HepG2 (cell line): ENCODE data around the gene GNG13. TPM values are rescaled to one million over a fixed set of nuclear protein-coding genes. Genes with fewer than 3 reads are reported as not detected.

ENCODE experiments used
- ATAC-seq: fragments of 200-7000 bp; cut with Tn5 transposase; 3 replicates; pipeline ENCODE4 v1.9.1; 2020; ENCODE audit warnings: mild to moderate bottlenecking, moderate library complexity
- BruUV-seq: library from RNA; stranded (reverse); fragments of 400-500 nt; replicated peaks from 2 replicates; lab custom pipeline; 2021; lab: Mats Ljungman, UMichigan
- CTCF ChIA-PET: fragments of 300-600 bp; formaldehyde crosslinking; extraction: SDS; loops from one replicate; lab custom pipeline; 2021; ENCODE audit warnings: low total read pairs, inconsistent platforms, low intra/inter-chr PET ratio; lab: Yijun Ruan, JAX
- POLR2A ChIA-PET: fragments of 350-600 bp; sonication (Branson Sonifier 250); formaldehyde crosslinking; loops from one replicate; lab custom pipeline; 2020; ENCODE audit warnings: antibody characterized with exemption, inconsistent platforms; lab: Yijun Ruan, JAX
- DNase-seq: peaks from one replicate; pipeline ENCODE4 v3.0.0-alpha.2; 2015; ENCODE audit warnings: low spot score
- FAIRE-seq: peaks from 3 replicates; lab custom pipeline; 2011; peaks lifted over from hg19 to GRCh38; lab: Jason Lieb, UNC
- H2AFZ ChIP-seq: one replicate; pipeline ENCODE4 v1.6.1; 2011; ENCODE audit warnings: low read length, inconsistent platforms
- H3K27ac ChIP-seq: fragments of 300-600 bp; 3 replicates; pipeline ENCODE4 v1.8.0; 2011; ENCODE audit warnings: mixed run types, mild to moderate bottlenecking, mixed read lengths, low read length, inconsistent platforms; ENCODE audit not compliant: insufficient read depth; ENCODE audit errors: extremely low read length
- H3K27me3 ChIP-seq, 2 experiments: fragments of 200-600 bp in 1 of 2; 2 replicates in 1 of 2; 3 replicates in 1 of 2; pipeline versions ENCODE4 v1.6.0 to v1.8.0; 2011; ENCODE audit warnings: low read length in 2 of 2, mild to moderate bottlenecking in 2 of 2, moderate library complexity in 2 of 2, inconsistent platforms in 1 of 2; ENCODE audit not compliant: insufficient read depth in 2 of 2, control insufficient read depth in 1 of 2
- H3K36me3 ChIP-seq, 2 experiments: fragments of 200-600 bp in 1 of 2; replicated peaks in 1 of 2; 2 replicates in 1 of 2; 3 replicates in 1 of 2; pipeline versions ENCODE4 v1.5.1 to v1.8.0; 2011; ENCODE audit warnings: low read length in 2 of 2, inconsistent platforms in 1 of 2; ENCODE audit not compliant: insufficient read depth in 2 of 2, control insufficient read depth in 1 of 2
- H3K4me1 ChIP-seq: 2 replicates; pipeline ENCODE4 v1.5.1; 2012; ENCODE audit warnings: low read length, inconsistent platforms; ENCODE audit not compliant: insufficient read depth
- H3K4me2 ChIP-seq: 2 replicates; pipeline ENCODE4 v1.6.0; 2011; ENCODE audit warnings: low read depth, low read length, inconsistent platforms
- H3K4me3 ChIP-seq, 3 experiments: fragments of 200-600 bp in 1 of 3; sonication (generic), shearing (Covaris generic) in 1 of 3; replicated peaks in 1 of 3; 2 replicates each; pipeline ENCODE4 v1.5.1; 2011 to 2016; ENCODE audit warnings: low read length in 3 of 3, inconsistent platforms in 2 of 3, low read depth in 2 of 3, mild to moderate bottlenecking in 2 of 3, control low read depth in 1 of 3, mixed read lengths in 1 of 3; ENCODE audit not compliant: insufficient read depth in 1 of 3
- H3K79me2 ChIP-seq: one replicate; pipeline ENCODE4 v1.6.1; 2011; ENCODE audit warnings: low read length, inconsistent platforms; ENCODE audit not compliant: insufficient read depth
- H3K9ac ChIP-seq: 2 replicates; pipeline ENCODE4 v1.6.0; 2011; ENCODE audit warnings: mild to moderate bottlenecking, low read depth, low read length, inconsistent platforms; ENCODE audit not compliant: insufficient read depth
- H3K9me3 ChIP-seq: 2 replicates; pipeline ENCODE4 v1.5.1; 2012; ENCODE audit warnings: mild to moderate bottlenecking, low read length
- H4K20me1 ChIP-seq: 2 replicates; pipeline ENCODE4 v1.6.0; 2011; ENCODE audit warnings: inconsistent platforms, mild to moderate bottlenecking, low read length, moderate library complexity; ENCODE audit not compliant: insufficient read depth
- CHD2 ChIP-seq: IDR thresholded peaks from 2 replicates; pipeline ENCODE4 v1.6.1; 2011; ENCODE audit warnings: low read depth, low read length, improper control_type of control experiment
- FOXA3 ChIP-seq: IDR thresholded peaks from 2 replicates; pipeline ENCODE4 v1.6.1; 2016; ENCODE audit warnings: missing genetic modification reagents, missing compliant biosample characterization
- MATR3 ChIP-seq: sonication (generic); formaldehyde crosslinking; IDR thresholded peaks from 2 replicates; pipeline ENCODE4 v1.4.0; 2020; ENCODE audit warnings: missing genetic modification reagents
- SSRP1 ChIP-seq: IDR thresholded peaks from 2 replicates; pipeline ENCODE4 v1.6.1; 2016; ENCODE audit warnings: control low read depth
- ZNF672 ChIP-seq: sonication (generic); formaldehyde crosslinking; IDR thresholded peaks from 2 replicates; pipeline ENCODE4 v1.8.1; 2022; ENCODE audit warnings: missing genetic modification reagents
- ZNF891 ChIP-seq: sonication (generic); formaldehyde crosslinking; IDR thresholded peaks from 2 replicates; pipeline ENCODE4 v1.5.0; 2020; ENCODE audit warnings: mild to moderate bottlenecking, missing genetic modification reagents
- WGBS: methylation state at CpG from one replicate; pipeline ENCODE4 v1.1.6; 2017; ENCODE audit warnings: low lambda C conversion rate; 5-methylcytosine and 5-hydroxymethylcytosine counted together
- in situ Hi-C: cut with HindIII; loops from 2 replicates; pipeline ENCODE4 v1.10.0; 2017; ENCODE audit warnings: low pct_unique_long_range_greater_than_20kb; ENCODE audit not compliant: extremely low pct_ligation_motif_present
- intact Hi-C: fragments of 100-400 bp; cut with micrococcal nuclease; formaldehyde crosslinking; loops from one replicate; pipeline ENCODE4 v1.10.0; 2022; ENCODE audit not compliant: unreplicated experiment
- polyA plus RNA-seq, 8 experiments: library from polyadenylated mRNA; depleted of rRNA in 3 of 8; stranded (reverse) in 7 of 8; unstranded in 1 of 8; fragments of >200 nt; fragmentation: Illumina TruSeq in 4 of 8; extraction: Trizol in 4 of 8; gene quantifications; 2 replicates each; pipeline versions ENCODE4 v1.2.1 to v1.2.3, GENCODE V29; 2011 to 2016; ENCODE audit warnings: low read depth in 4 of 8, missing spikeins in 1 of 8, mixed read lengths in 1 of 8; ENCODE audit not compliant: insufficient read depth in 1 of 8
- total RNA-seq, 5 experiments: library from RNA; depleted of rRNA; stranded (reverse); fragments of >200 nt; fragmentation: Illumina TruSeq; extraction: Trizol; gene quantifications; 2 replicates each; pipeline ENCODE4 v1.2.3, GENCODE V29; 2016; ENCODE audit warnings: low read depth in 1 of 5
- TF ChIP-seq, protein P1 (sequence below): sonication (generic); formaldehyde crosslinking; IDR thresholded peaks from 2 replicates; pipeline ENCODE4 v1.9.0; 2021; ENCODE audit warnings: mild to moderate bottlenecking, missing genetic modification reagents

GNG13 gene
- total and polyA plus RNA-seq, 2 of the 13 experiments (the other 11 are each of a cell fraction or from before 2014, with no cell fraction given): not detected

DNA sequence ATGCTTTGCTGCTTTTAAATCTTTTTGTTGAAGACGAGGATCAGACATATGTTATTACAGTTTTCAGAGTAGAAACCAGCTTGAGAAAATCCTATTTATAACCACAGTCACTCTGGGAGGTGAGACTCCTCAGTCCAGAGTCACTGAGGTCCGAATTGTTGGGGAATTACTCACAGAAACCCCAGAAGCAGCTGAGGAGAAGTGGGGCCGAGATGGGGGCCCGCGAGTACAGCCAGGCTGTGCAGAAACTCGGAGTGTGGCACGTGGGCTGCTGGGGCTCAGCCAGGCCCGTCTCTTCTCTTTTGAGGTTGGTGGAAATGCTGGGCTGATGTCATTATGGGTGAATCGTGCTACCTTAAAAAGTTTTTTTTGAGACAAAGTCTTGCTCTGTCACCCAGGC lies 14.4 kb upstream of the GNG13 start:
- no peak overlapping the region for H3K4me2 ChIP-seq
- no peaks in the 10 kb centered on the region for H3K4me1 ChIP-seq
- no peak overlapping the region for H3K4me3 ChIP-seq
- no peak overlapping the region for H3K27ac ChIP-seq
- H2AFZ ChIP-seq: no peak overlapping the region
- 4% methylated on average over 7 of the region's 9 CpGs for WGBS
- intact Hi-C loops: no loop called here
- ChIA-PET CTCF (interaction anchor here (3.6 kb wide), 1 partner anchor 241 kb away, joined by 42 read pairs; no protein-coding TSS in a partner anchor), POLR2A (no interaction called here)
- H3K9me3 ChIP-seq: 0 out of 2 replicates have a peak, but pooled peaks cover 5% of the 10 kb centered on the region
- no peak overlapping the region for H3K9ac ChIP-seq
- in situ Hi-C loops: loop anchor here (5.0 to 25.0 kb wide), 2 partner anchors 237 to 397 kb away; no protein-coding TSS in a partner anchor
- H3K27me3 ChIP-seq: peaks cover 25 to 85% of the 10 kb centered on the region in 2 experiments
- ATAC-seq: no peak
- H3K36me3 ChIP-seq: no peaks in the 10 kb centered on the region
- FAIRE-seq: no peak
- 0 out of 2 replicates have a peak, but pooled peaks cover 3% of the 10 kb centered on the region for H4K20me1 ChIP-seq
- no peaks in the 10 kb centered on the region for H3K79me2 ChIP-seq
- no peak for DNase-seq
- no TSS peak for BruUV-seq
- TF ChIP-seq MATR3 (CRISPR knock-in tag): no peak
- TF ChIP-seq FOXA3 (CRISPR knock-in tag): no peak
- no peak for TF ChIP-seq ZNF891 (CRISPR knock-in tag)
- TF ChIP-seq SSRP1 (CRISPR knock-in tag): no peak
- TF ChIP-seq, all 625 proteins: peak for 0

DNA sequence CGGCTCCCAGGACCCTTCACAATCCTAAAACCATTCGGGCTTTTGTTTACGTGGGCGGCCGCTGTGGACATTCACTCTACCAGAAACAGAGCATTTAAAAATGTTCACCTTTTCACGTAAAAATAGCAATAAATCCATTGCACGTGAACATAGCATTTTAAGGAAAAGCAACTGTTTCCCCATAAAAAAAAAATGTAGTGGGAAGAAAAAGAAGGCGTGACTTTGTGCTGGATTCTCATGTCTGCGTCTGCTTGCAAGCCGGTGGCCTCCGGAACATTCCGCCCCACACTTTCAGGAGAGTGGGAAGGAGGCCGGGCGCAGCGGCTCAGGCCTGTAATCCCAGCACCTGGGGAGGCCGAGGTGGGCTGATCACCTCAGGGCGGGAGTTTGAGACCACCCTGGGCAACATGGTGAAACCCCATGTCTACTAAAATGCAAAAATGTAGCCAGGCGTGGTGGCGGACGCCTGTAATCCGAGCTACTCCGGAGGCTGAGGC lies 13.4 kb upstream of the GNG13 start:
- in situ Hi-C loops (loop anchor here (5.0 to 25.0 kb wide), 2 partner anchors 238 to 398 kb away; no protein-coding TSS in a partner anchor), intact Hi-C loops (no loop called here)
- no peak for FAIRE-seq
- ATAC-seq: no peak
- Histone ChIP-seq H3K4me1 (no peaks in the 10 kb centered on the region), H3K79me2 (no peaks in the 10 kb centered on the region), H3K4me2 (no peak overlapping the region), H3K4me3 (no peak overlapping the region), H3K9me3 (0 out of 2 replicates have a peak, but pooled peaks cover 5% of the 10 kb centered on the region), H3K27ac (no peak overlapping the region), H4K20me1 (0 out of 2 replicates have a peak, but pooled peaks cover 3% of the 10 kb centered on the region), H2AFZ (no peak overlapping the region), H3K27me3 (peaks cover 24 to 84% of the 10 kb centered on the region in 2 experiments), H3K9ac (no peak overlapping the region), H3K36me3 (no peaks in the 10 kb centered on the region)
- CTCF ChIA-PET: interaction anchor here (3.6 kb wide), 1 partner anchor 242 kb away, joined by 42 read pairs; no protein-coding TSS in a partner anchor
- DNase-seq: no peak
- WGBS: 50% methylated on average over 22 of the region's 22 CpGs
- no TSS peak for BruUV-seq
- POLR2A ChIA-PET: no interaction called here
- TF ChIP-seq ZNF672 (CRISPR knock-in tag): no peak
- no peak for TF ChIP-seq CHD2
- TF ChIP-seq, protein P1, sequence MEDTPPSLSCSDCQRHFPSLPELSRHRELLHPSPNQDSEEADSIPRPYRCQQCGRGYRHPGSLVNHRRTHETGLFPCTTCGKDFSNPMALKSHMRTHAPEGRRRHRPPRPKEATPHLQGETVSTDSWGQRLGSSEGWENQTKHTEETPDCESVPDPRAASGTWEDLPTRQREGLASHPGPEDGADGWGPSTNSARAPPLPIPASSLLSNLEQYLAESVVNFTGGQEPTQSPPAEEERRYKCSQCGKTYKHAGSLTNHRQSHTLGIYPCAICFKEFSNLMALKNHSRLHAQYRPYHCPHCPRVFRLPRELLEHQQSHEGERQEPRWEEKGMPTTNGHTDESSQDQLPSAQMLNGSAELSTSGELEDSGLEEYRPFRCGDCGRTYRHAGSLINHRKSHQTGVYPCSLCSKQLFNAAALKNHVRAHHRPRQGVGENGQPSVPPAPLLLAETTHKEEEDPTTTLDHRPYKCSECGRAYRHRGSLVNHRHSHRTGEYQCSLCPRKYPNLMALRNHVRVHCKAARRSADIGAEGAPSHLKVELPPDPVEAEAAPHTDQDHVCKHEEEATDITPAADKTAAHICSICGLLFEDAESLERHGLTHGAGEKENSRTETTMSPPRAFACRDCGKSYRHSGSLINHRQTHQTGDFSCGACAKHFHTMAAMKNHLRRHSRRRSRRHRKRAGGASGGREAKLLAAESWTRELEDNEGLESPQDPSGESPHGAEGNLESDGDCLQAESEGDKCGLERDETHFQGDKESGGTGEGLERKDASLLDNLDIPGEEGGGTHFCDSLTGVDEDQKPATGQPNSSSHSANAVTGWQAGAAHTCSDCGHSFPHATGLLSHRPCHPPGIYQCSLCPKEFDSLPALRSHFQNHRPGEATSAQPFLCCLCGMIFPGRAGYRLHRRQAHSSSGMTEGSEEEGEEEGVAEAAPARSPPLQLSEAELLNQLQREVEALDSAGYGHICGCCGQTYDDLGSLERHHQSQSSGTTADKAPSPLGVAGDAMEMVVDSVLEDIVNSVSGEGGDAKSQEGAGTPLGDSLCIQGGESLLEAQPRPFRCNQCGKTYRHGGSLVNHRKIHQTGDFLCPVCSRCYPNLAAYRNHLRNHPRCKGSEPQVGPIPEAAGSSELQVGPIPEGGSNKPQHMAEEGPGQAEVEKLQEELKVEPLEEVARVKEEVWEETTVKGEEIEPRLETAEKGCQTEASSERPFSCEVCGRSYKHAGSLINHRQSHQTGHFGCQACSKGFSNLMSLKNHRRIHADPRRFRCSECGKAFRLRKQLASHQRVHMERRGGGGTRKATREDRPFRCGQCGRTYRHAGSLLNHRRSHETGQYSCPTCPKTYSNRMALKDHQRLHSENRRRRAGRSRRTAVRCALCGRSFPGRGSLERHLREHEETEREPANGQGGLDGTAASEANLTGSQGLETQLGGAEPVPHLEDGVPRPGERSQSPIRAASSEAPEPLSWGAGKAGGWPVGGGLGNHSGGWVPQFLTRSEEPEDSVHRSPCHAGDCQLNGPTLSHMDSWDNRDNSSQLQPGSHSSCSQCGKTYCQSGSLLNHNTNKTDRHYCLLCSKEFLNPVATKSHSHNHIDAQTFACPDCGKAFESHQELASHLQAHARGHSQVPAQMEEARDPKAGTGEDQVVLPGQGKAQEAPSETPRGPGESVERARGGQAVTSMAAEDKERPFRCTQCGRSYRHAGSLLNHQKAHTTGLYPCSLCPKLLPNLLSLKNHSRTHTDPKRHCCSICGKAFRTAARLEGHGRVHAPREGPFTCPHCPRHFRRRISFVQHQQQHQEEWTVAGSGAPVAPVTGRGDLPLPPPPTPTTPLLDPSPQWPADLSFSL: no peak
